ENCODE measurements around the gene EXOC4.

The EXOC4 gene

GRCh38 chr7:133786401-133786937, 533.6 kb downstream of the EXOC4 start:
- no peak for DNase-seq (ENCODE audit: low read depth in 2 of 2)

GRCh38 chr7:133789974-133790373, 537.1 kb downstream of the EXOC4 start:
- DNase-seq (ENCODE audit: low read depth in 2 of 2), result no peak

DNA sequence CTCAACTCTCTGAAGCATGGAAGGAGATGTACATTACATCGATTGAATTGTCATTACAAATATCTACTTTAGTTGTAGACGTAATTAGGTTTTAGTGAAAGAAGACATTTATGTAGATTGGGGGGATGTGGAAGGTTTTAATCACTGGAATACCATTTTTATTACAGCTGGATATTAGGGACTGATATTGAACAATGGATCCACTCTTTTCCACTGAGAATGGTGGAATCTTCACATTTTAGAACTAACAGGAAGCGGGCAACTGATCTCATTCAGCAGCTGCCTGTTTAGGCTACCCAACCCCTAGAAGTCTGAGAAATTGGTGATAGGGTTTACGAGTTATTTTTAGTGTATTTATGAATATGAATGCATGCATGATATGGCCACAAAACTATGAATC, 538.0 kb downstream of the EXOC4 start:
- no peak for DNase-seq (ENCODE audit: low read depth in 2 of 2)

DNA sequence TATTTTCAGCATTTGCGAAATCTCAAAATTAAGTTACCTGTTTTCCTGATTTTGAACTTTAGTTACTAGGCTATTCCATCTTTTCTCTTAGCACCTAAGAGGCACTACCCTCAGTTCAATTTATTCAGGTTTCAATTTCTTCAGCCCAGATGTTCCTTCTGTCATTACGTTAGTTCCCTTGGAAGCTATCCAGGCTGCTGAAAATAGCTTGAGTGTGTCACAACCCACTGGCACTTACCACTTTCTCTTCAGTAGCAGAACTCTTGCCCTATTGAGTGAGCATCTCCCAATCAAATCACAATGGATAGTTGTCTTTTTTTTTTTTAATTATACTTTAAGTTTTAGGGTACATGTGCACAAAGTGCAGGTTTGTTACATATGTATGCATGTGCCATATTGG, 541.6 kb downstream of the EXOC4 start:
- no peak for DNase-seq (ENCODE audit: low read depth in 2 of 2)

DNA sequence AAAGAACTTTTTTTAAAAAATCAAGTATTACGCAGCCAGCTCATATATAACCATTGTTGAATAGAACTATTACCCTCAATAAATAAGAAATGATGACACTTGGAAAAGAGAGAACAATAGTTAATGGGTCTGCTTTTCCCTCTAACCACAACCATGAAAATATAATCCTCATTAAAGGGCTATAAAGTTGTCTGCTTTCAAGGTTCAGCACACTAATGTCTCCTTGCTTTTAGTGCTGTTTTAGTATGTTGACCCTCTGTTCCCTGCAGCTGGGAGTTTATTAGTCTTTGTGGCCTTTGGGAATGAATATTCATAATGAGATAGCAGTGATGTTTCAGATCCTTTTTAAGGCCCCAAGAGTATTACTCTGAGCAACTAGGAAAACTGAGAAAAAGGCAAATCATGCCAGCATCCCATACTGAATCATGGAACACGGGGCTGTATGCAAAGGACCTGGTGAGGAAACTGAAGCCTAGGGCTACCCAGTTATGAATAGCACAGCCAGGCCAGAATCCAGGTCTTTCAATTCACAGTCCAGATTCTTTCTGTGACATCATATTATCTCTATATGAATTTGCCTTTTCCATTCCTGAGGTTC, 542.3 kb downstream of the EXOC4 start:
- DNase-seq (ENCODE audit: low read depth in 2 of 2), result no peak

- no peak for DNase-seq (ENCODE audit: low read depth in 2 of 2)
Observed at GRCh38 chr7:133796782-133797745, 544.2 kb downstream of the EXOC4 start.

DNA sequence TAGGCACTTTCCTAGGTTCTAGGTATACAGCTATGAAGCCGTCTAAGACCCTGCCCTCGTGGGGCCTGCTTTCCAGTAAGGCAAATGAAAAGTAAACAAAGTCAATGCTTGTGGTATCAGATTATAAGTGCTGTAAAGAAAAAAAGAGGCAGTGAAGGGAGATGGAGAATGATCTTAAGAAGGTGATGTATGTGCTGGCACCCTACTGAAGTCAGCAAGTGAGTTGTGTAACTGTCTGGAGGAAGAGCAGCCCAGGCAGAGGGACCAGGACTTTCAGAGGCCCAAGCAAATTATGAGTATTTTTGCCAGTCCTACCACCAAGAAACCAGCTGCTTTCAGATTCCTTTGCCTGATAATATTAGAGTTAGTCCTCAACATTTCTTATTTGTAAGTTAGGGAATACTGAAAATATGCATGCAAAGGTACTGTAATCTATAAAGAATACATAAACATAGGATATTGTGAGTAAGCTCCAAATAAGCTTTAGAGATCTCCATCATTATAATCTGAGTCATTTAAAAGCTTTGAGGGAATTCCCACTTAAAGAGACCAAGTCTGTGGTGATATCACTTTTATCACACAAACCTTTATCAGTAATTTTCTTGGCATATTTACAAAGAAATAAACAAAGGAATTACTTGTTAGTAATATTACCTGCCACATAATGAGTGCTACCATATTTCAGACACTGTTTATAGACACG, 545.1 kb downstream of the EXOC4 start:
- no peak for DNase-seq (ENCODE audit: low read depth in 2 of 2)

DNA sequence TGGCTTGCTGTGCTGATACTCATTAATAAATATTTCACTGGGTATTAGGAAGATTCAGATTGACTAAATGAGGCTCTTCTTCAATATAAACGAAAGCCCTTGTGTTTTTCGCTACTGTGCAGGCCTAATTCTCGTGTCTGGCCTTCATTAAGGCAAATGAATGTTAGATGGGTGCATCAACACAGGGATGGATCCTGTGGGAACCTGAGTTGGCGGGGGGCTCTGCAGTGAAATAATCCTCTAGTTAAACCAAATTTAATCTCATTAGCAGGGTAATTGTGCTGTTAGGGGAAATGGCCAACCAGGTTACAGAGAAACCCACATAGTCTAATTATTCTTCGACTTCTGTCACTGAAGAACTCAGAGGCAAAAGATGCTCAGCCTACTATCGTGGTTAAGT, 548.5 kb downstream of the EXOC4 start:
- DNase-seq (ENCODE audit: low read depth in 2 of 2), result no peak

DNA sequence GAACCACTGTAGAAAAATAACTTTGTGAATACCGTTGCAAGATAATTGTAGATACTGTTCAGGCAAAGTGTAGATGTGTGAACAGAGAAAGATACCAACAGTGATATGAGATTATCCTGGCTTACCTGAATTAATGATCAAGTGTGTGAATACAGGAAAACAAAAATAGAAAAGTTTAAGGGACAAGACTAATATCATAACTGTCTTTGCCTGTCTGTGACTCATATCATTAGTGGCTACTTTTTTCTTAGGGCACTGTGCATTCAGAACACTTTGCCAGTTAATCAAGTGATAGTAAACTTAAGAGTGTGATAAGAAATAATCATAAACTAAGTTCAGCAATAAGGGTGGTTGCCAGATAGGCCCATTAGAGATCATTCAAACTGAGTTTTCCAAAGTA, 551.2 kb downstream of the EXOC4 start:
- DNase-seq (ENCODE audit: low read depth in 2 of 2), result no peak

GRCh38 chr7:133805426-133805825, 552.5 kb downstream of the EXOC4 start:
- DNase-seq (ENCODE audit: low read depth in 2 of 2), result no peak

DNA sequence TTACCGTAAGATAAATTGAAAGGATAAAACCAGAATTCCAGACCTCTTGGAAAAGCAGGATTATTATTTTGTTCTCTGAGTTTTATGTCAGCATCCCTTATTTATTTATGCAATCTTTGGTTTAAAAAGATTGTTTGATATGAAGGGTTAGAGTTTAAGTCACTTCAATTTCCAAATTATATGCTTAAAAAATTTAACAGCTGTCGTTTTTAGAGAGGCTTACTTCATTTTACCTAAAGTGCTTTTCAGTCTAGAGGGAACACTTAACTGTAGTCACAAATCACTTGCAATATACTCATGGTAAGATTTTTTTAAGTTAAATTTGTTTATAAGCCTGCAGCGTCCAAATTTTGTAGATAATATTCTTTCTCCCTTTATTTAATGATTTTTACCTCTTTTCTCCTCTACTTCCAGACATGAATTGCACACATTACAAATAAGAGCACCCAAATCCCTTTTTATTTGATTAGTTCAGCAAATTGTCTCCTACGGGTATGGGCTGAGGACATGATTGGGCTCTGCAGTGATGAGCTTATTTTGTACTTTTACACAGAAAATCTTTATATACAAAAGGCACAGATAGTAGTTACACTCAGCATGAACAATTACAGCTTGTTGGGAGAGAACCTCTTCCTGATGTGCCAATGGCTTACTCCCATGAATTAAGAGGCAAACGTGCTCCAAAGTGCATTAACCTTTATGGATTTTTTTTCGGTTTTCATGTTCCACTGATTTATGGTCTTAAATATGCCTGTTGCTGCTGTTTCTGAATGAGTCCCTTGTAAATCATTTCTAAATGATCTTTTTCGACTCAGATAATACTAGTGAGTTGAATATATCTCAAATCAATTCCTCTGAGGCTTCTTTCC, 555.0 kb downstream of the EXOC4 start:
- no peak for DNase-seq (ENCODE audit: low read depth in 2 of 2)

DNA sequence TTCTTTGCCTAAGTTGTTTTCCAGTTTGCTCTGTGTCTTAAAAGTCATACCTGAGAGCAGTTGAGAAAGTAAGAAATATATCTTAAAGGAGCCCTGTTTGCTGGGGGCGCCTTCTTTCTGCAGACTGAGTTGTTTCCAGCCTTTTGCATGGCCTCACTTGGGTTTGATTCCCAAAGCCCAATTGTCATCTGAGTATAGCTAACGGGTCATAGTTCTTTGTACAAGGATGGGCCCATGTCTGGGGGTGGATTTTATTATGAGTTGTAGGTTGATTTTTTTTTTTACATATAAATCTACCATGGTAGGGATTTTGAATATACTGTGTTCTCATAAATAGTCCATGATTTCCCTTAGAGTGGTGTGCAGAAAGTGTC, 555.6 kb downstream of the EXOC4 start:
- DNase-seq (ENCODE audit: low read depth in 2 of 2), result no peak

DNA sequence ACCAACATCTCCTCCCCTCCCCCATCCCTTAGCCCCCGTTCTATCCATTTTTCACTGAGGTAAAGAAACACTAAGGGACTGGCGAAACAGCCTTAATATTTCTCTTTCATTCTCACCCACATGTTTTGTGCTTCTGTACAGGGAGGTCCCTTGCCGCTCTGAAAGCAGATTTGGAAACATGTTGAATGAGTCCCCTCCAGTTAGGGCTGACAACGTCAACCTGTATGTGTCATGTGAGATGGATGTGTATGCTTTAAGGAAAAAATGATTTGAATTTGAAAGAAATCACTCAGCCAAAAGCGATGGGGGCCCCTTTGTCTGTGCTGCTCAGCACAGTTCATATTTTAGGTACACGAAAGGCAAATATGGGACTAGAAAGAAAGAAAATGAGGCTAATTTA, 560.0 kb downstream of the EXOC4 start:
- no peak for DNase-seq (ENCODE audit: low read depth in 2 of 2)

DNA sequence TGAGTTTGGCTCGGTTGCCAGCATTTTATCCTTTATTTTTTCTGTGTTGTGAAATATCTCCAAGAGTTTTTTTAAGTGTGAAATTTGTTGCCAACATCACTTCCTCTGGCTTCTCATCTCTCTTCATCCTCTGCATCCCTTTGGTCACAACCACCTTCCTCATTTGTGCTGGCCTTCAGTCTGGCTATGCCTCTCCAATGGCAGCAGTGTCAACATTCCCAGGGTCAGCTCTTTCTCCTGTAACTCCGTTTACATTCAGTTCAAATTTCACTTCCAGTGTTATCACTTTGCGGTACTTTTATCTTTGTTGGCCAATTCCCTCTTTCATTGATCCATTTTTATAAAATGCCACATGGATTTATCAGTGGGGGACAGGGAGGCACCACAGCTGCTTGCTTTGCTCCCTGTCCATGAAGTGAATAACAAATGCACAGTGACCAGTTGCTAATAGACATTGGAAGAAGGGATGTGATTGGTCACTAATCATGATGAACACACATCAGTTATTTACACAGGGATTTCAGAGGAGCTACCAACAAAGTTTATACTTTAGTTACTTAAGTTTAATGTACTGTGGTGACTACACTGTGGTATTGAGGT, 562.8 kb downstream of the EXOC4 start:
- DNase-seq (ENCODE audit: low read depth in 2 of 2), result no peak

GRCh38 chr7:133819695-133820094, 566.8 kb downstream of the EXOC4 start:
- no peak for DNase-seq (ENCODE audit: low read depth in 2 of 2)

DNA sequence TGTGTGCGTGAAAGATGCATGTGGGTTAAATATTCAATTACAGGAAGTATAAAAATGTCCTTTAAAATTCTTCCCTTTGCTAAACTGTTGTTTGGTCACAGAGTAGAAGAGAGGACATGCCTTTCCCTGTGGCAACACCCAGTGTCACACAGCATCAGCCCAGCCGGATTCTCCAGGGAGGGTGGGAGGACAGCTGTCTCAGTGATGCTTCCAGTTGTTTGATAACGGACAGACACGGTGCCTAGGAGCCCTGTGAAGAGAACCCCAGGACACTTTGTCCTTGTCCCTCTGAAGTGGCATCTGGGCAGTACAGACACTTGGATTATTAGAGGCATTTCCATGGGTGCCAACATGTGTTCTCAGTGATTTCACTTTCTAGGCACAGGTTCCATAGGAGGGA, 567.7 kb downstream of the EXOC4 start:
- DNase-seq (ENCODE audit: low read depth in 2 of 2), result no peak

GRCh38 chr7:133821171-133821570, 568.3 kb downstream of the EXOC4 start:
- no peak for DNase-seq (ENCODE audit: low read depth in 2 of 2)

GRCh38 chr7:133822001-133822641, 569.2 kb downstream of the EXOC4 start:
- no peak for DNase-seq (ENCODE audit: low read depth in 2 of 2)

DNA sequence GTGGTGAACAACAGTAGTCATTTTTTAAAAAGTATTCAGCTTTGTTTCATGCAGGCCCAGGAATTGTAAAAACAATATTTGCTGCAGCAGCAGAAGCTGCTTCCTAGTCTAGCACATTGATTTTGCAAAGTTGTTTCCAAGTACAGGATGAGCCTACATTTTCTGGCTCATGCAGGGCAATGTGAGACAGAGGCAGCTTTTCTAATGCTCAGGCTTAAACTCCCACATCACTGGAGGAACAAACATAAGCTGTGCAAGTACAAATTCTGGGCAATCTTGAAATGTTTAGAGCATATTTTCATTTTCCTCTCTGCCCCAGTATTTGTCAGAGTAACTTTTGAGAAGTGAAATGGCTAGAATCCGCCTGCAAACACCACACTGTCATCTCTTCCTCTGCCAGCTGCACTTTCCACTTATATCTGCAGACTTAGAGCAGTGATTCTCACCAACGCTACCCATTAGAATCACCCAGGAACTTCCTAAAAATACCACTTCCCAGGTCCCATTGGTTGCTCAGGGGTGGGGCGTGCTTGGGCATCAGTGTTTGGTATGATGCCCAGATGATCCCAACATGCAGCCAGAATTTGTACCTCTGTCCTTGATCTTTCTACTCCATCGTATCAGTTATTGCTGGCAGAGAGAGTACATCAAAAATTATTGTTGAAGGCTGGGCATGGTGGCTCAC, 570.1 kb downstream of the EXOC4 start:
- DNase-seq (ENCODE audit: low read depth in 2 of 2), result no peak

DNA sequence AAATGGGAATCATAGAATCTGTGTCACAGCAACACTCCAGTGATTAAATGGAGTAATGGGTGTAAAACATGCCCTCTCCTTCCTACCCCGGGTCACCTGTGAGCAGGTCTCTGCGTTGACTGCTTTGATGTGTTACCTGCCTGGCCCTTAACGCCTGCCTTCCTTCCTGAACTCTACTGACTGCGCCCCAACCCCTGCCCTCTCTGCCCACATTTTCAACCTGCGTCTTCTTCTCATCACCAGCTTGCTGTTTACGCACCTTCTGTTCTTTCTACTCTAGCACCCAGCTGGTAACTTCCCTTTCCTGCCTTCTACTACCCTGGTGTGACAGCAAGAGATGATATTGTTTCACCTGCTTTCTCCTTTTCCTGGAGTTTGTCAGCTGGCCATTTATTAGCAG, 571.3 kb downstream of the EXOC4 start:
- DNase-seq (ENCODE audit: low read depth in 2 of 2), result no peak
